Fibroblast of the conjunctiva (primary cell): ENCODE measurements around the gene SF3B6.
"Not testable (repeated sequence)": the region's sequence is repeated elsewhere in the genome, so short reads cannot be mapped to it uniquely, and the experiment has no call there.

ENCODE experiments used
- DNase-seq: peaks from one replicate; pipeline ENCODE4 v3.0.0-alpha.2; 2010; ENCODE audit warnings: low read depth

SF3B6 gene

GRCh38 chr2:24075915-24076848 lies at the start of gene SF3B6:
Gene SF3B6, minus strand, starts transcription at chr2:24076326. Its CDS starts 97 bp downstream, at chr2:24076229.
- DNase-seq, result peak; percentile 97

- no peak for DNase-seq
Measured at GRCh38 chr2:24123922-24124580, 47.9 kb upstream of the SF3B6 start.

- DNase-seq, result peak; percentile 53
Measured at GRCh38 chr2:24123195-24123921, 47.2 kb upstream of the SF3B6 start, which contains the start of the genes FAM228B and PFN4. Gene FAM228B, plus strand, starts transcription at chr2:24123469. Its CDS starts 893 bp downstream, at chr2:24124362. Gene PFN4, minus strand, starts transcription at chr2:24123334. Its CDS starts 799 bp downstream, at chr2:24122535.

- no peak for DNase-seq
Measured at GRCh38 chr2:24122366-24123194, 46.5 kb upstream of the SF3B6 start.

- DNase-seq, result no peak
Measured at GRCh38 chr2:24121469-24121868, 45.3 kb upstream of the SF3B6 start.

GRCh38 chr2:24121066-24121465 lies 44.9 kb upstream of the SF3B6 start:
- no peak for DNase-seq

GRCh38 chr2:24117902-24118301 lies 41.8 kb upstream of the SF3B6 start:
- DNase-seq, result no peak

GRCh38 chr2:24115057-24115456 lies 38.9 kb upstream of the SF3B6 start:
- no peak for DNase-seq

- no peak for DNase-seq
Measured at GRCh38 chr2:24111407-24111901, 35.3 kb upstream of the SF3B6 start.

GRCh38 chr2:24110660-24111303 lies 34.7 kb upstream of the SF3B6 start:
- no peak for DNase-seq

GRCh38 chr2:24109431-24109830 lies 33.3 kb upstream of the SF3B6 start:
- DNase-seq, result not testable (repeated sequence)

- DNase-seq, result no peak
Measured at GRCh38 chr2:24107336-24107735, 31.2 kb upstream of the SF3B6 start.

- DNase-seq, result no peak
Measured at GRCh38 chr2:24106786-24107185, 30.7 kb upstream of the SF3B6 start.

- DNase-seq, result no peak
Measured at GRCh38 chr2:24105816-24106215, 29.7 kb upstream of the SF3B6 start.

GRCh38 chr2:24104906-24105305 lies 28.8 kb upstream of the SF3B6 start:
- no peak for DNase-seq

GRCh38 chr2:24104110-24104650 lies 28.1 kb upstream of the SF3B6 start:
- DNase-seq, result no peak

- no peak for DNase-seq
Measured at GRCh38 chr2:24102677-24103076, 26.6 kb upstream of the SF3B6 start.

- DNase-seq, result no peak
Measured at GRCh38 chr2:24101992-24102391, 25.9 kb upstream of the SF3B6 start.

- not testable (repeated sequence) for DNase-seq
Measured at GRCh38 chr2:24100732-24101131, 24.6 kb upstream of the SF3B6 start.

- not testable (repeated sequence) for DNase-seq
Measured at GRCh38 chr2:24095171-24095677, 19.1 kb upstream of the SF3B6 start.
